GM13976 (cell line): ENCODE data around the gene HINT1.

Experiments used
- DNase-seq: peaks from one replicate; pipeline ENCODE4 v3.0.0; 2012; ENCODE audit warnings: low spot score
- CTCF ChIP-seq: IDR thresholded peaks from 2 replicates; pipeline ENCODE4 v1.5.1; 2012; ENCODE audit warnings: borderline replicate concordance, mild to moderate bottlenecking; ENCODE audit not compliant: insufficient read depth; ENCODE audit errors: extremely low read depth, missing control alignments, control extremely low read depth
- in situ Hi-C: fragments of 300-500 bp; cut with MboI; formaldehyde crosslinking; loops from one replicate; pipeline ENCODE4 v1.12.0; 2022; ENCODE audit warnings: low sequenced_read_pairs, mixed read lengths, inconsistent platforms; ENCODE audit not compliant: unreplicated experiment

Gene HINT1

DNA sequence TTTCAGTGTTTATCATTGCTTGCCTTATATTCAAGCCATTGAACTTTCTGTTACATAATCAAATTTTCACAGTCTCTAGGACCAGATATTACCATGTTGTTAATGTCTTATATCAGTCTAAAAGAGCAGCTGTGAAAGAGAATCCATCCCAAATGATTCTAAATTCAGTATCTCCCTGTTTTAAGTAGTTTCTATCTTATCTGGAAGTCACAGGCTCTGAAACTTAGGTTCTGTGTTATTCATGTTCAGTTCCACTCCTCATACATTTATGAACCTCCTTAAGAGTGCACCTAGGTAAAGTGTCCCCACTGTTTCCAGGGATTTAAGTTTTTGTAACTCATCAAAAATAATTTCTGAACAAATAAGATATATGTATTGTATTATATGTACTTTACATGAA lies 15.4 kb upstream of the HINT1 start:
- TF ChIP-seq CTCF = no peak
- DNase-seq = no peak
- in situ Hi-C loops = no loop called here

DNA sequence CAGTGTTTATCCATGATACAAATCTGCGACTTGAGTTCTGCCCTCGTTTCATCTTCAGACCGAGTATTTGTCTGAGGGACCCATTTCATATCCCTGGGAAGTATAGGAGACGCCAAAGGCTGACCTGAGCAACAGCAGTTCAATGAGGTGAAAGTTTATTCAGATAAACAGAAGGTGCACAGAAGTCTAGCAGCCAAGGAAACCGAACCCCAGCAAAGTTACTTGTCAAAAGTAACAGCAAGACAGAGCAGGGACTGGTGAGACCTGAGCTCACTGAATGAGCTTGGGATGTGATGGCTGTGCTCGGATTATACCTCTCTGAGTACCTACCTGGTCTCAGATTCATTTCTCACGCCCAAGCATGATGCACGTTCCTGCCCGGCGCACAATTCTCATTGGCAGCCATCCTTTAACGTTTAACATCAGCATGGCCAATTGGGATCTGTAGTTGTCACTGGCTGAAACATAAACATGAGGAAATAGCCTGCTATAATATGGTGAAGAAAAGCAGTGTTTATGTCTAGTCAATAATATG lies 6.3 kb upstream of the HINT1 start:
- no peak for TF ChIP-seq CTCF
- no peak for DNase-seq
- in situ Hi-C loops = loop anchor here (25.0 kb wide), 1 partner anchor 216 kb away; no protein-coding TSS in a partner anchor

DNA sequence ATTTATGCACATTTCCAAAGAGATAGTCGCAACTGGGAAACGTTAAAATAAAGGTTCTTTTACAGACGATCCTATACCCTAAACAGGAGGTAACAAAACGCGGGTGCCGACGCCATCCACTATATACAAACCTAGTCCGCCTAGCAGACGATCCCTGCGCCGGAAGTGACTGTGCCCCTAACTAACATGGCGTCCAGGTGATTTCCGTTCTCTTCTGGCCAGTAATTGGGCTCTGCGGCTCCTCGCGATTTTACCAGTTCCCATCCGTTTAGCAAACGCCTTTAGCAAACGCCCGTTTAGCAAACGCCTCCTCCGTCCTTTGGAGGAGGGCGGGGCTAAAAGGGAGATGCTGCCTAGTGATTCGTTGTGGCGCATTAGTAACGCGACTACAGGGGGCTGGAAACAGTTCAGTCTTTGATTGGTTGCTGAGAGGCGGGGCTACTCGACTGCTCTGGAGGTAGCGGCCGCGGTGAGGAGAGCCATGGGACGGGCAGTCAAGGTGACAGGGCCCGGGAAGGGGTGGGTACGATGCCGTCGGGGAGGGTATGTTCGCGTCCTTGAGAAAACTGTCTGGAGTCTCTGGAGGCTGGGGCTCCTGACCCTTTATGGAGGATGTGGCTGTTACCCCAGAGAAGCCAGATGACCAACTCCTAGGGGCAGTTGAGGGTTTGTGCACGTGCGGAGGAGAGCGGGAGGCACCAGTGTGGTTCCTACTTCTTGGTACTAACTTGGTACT lies 5.7 kb upstream of the HINT1 start, which contains the start of gene LYRM7:
LYRM7 (plus strand) TSS at position 405 of the 736 bp plus-strand sequence; CDS start at position 482, 77 bp downstream.
- peak; percentile 88 for DNase-seq
- no peak for TF ChIP-seq CTCF
- in situ Hi-C loops = loop anchor here (25.0 kb wide), 1 partner anchor 217 kb away; no protein-coding TSS in a partner anchor

- DNase-seq = no peak
- in situ Hi-C loops = loop anchor here (10.0 to 25.0 kb wide), 2 partner anchors 105 to 217 kb away; no protein-coding TSS in a partner anchor
- no peak for TF ChIP-seq CTCF
Observed at GRCh38 chr5:131169810-131170539, 4.9 kb upstream of the HINT1 start.

DNA sequence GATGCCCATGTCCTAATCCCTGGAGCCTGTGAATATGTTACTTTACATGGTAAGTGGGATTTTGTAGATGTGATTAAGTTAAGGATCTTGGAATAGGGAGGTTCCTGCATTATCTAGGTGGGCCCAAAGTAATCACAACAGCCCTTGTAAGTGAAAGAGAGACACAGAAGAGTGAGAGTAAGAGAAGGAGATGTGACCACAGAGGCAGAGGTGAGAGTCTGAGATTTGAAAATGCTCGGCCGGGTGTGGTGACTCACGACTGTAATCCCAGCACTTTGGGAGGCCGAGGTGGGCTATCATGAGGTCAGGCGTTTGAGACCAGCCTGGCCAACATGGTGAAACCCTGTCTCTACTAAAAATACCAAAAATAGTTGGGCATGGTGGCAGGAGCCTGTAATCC lies 2.6 kb upstream of the HINT1 start:
- DNase-seq = no peak
- TF ChIP-seq CTCF = no peak
- in situ Hi-C loops = loop anchor here (10.0 to 25.0 kb wide), 2 partner anchors 107 to 220 kb away; no protein-coding TSS in a partner anchor

DNA sequence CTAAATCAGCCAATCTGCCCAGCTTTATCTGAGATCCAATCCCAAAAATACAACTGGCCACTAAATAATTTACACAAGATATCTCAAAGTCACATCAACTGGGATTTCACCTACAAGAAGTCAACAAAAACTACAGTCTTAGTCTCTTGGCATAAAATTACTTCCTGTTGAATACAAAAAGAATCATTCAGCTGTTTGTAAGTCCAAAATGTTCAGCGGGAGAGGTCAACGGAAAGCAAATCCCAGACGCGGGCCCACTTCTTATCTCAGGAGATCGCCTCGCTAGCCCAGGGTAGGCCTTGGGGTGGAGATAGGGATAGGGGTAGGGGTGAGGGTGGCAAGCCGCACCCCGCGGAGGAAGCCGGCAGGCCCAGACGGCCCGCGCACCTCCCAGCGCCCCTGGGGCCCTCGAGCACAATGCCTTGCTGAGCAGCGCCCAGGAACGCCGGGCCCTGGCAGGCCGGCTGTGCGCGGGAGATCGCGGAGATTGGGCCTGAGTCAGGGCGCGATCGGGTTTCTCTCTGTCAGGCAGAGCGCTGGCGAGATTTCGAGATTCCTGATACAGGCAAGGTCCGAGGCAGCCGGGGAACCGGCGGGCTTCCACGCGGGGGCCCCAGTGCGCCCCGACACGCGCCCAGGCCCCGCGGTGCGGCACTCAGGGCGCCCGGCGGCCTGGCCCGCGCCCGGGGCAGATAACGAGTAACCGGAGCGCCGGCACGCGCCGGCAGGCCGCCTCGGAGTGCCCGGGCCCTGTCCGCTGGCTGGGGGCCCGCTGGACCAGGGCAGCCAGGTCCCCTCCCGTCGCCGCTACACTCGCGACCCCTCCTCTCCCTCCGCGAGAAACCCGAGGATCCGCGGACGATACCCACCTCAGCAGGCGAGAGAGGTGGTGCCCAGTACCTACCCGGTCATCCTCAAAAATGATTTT lies 601 bp downstream of the HINT1 start:
- in situ Hi-C loops = loop anchor here (10.0 to 25.0 kb wide), 2 partner anchors 110 to 223 kb away; no protein-coding TSS in a partner anchor
- peak; percentile 36 for TF ChIP-seq CTCF
- peak; percentile 77 for DNase-seq
